Naive thymus-derived CD8-positive, alpha-beta T cell (primary cell): ENCODE data around the gene TSPAN18. TPM values are rescaled to one million over a fixed set of nuclear protein-coding genes. Genes with fewer than 3 reads are reported as not detected.

Experiments
- ATAC-seq, 2 donors: fragments of 150-1000 bp; cut with Tn5 transposase in 1 of 2; sonication (Bioruptor Pico), chemical (Tn5 transposase) in 1 of 2; 1 replicate in 1 of 2; 2 replicates in 1 of 2; pipeline ENCODE4 v1.10.0; 2021; ENCODE audit warnings: mild to moderate bottlenecking in 2 of 2, moderate library complexity in 2 of 2
- POLR2A ChIA-PET: fragments of 350-600 bp; sonication (Branson Sonifier 250); formaldehyde crosslinking; loops from one replicate; lab custom pipeline; 2021; ENCODE audit warnings: antibody characterized with exemption; lab: Charles Lee
- DNase-seq, 10 donors: peaks; one replicate each; pipeline versions ENCODE4 v3.0.0 to v3.0.0-alpha.2; 2020 to 2022
- H3K27ac Mint-ChIP-seq, 10 donors: one replicate each; pipeline ENCODE4 v1.8.0; 2020 to 2022; ENCODE audit warnings: mild to moderate bottlenecking in 10 of 10, mixed read lengths in 10 of 10, moderate library complexity in 4 of 10, inconsistent platforms in 1 of 10
- H3K27me3 Mint-ChIP-seq, 5 donors: one replicate each; pipeline ENCODE4 v1.8.0; 2021 to 2022; ENCODE audit warnings: mixed read lengths in 5 of 5
- H3K36me3 Mint-ChIP-seq, 3 donors: one replicate each; pipeline ENCODE4 v1.8.0; 2020 to 2022; ENCODE audit warnings: mixed read lengths in 3 of 3, mild to moderate bottlenecking in 2 of 3, inconsistent platforms in 1 of 3
- H3K4me1 Mint-ChIP-seq, 4 donors: one replicate each; pipeline ENCODE4 v1.8.0; 2021 to 2022; ENCODE audit warnings: mixed read lengths in 4 of 4
- H3K4me3 Mint-ChIP-seq, 10 donors: one replicate each; pipeline ENCODE4 v1.8.0; 2020 to 2022; ENCODE audit warnings: mild to moderate bottlenecking in 10 of 10, mixed read lengths in 10 of 10, moderate library complexity in 6 of 10, inconsistent platforms in 1 of 10
- H3K9me3 Mint-ChIP-seq, 9 donors: one replicate each; pipeline ENCODE4 v1.8.0; 2020 to 2022; ENCODE audit warnings: mixed read lengths in 9 of 9, mild to moderate bottlenecking in 3 of 9, inconsistent platforms in 1 of 9, moderate library complexity in 1 of 9
- polyA plus RNA-seq, 3 donors: library from polyadenylated mRNA; unstranded; fragments of 300-500 nt; fragmentation: Illumina TruSeq; gene quantifications; one replicate each; pipeline ENCODE4 v1.2.3, GENCODE V29; 2021
- total RNA-seq, 8 experiments: library from RNA in 2 of 8; stranded (reverse) in 2 of 8; gene quantifications; one replicate each; pipeline ENCODE4 v1.2.3 and lab custom pipeline; 2021 to 2026

TSPAN18 gene
- total and polyA plus RNA-seq, 5 experiments from 2014 or later: 0.73 to 5.5 (median 1.5) TPM

- peak overlapping the region in 2 of 10 donors; percentile 5 to 43 for H3K27ac Mint-ChIP-seq
- H3K27me3 Mint-ChIP-seq: no peaks in the 10 kb centered on the region
- no peak overlapping the region for H3K4me3 Mint-ChIP-seq
- ATAC-seq (no peak), DNase-seq (no peak)
- POLR2A ChIA-PET: no interaction called here
- H3K4me1 Mint-ChIP-seq: peaks cover 0 to 7% (median 0%) of the 10 kb centered on the region in 4 donors
- H3K36me3 Mint-ChIP-seq: peaks cover 0 to 4% (median 0%) of the 10 kb centered on the region in 3 donors
- peaks cover 0 to 3% (median 0%) of the 10 kb centered on the region in 9 donors for H3K9me3 Mint-ChIP-seq
Observed at GRCh38 chr11:44817207-44817949, 90.6 kb downstream of the TSPAN18 start.

GRCh38 chr11:44818110-44818509 lies 91.3 kb downstream of the TSPAN18 start:
- H3K27me3 Mint-ChIP-seq: no peaks in the 10 kb centered on the region
- no peak for ATAC-seq
- POLR2A ChIA-PET: no interaction called here
- no peak overlapping the region for H3K4me3 Mint-ChIP-seq
- DNase-seq: no peak
- H3K27ac Mint-ChIP-seq: no peak overlapping the region
- H3K4me1 Mint-ChIP-seq: peaks cover 0 to 7% (median 0%) of the 10 kb centered on the region in 4 donors
- peaks cover 0 to 4% (median 0%) of the 10 kb centered on the region in 3 donors for H3K36me3 Mint-ChIP-seq
- peaks cover 0 to 3% (median 0%) of the 10 kb centered on the region in 9 donors for H3K9me3 Mint-ChIP-seq

GRCh38 chr11:44819346-44819745 lies 92.6 kb downstream of the TSPAN18 start:
- Mint-ChIP-seq H3K9me3 (peaks cover 0 to 3% (median 0%) of the 10 kb centered on the region in 9 donors), H3K4me1 (peaks cover 0 to 7% (median 0%) of the 10 kb centered on the region in 4 donors)
- no peak for DNase-seq

GRCh38 chr11:44822369-44822768 lies 95.6 kb downstream of the TSPAN18 start:
- no peaks in the 10 kb centered on the region for H3K27me3 Mint-ChIP-seq
- H3K27ac Mint-ChIP-seq: no peak overlapping the region
- ATAC-seq (no peak), DNase-seq (no peak)
- H3K36me3 Mint-ChIP-seq: no peaks in the 10 kb centered on the region
- H3K4me1 Mint-ChIP-seq: peaks cover 0 to 4% (median 0%) of the 10 kb centered on the region in 4 donors
- POLR2A ChIA-PET: no interaction called here
- H3K4me3 Mint-ChIP-seq: no peak overlapping the region
- H3K9me3 Mint-ChIP-seq: no peaks in the 10 kb centered on the region

More at GRCh38 chr11:44819346-44819745, 92.6 kb downstream of the TSPAN18 start:
- H3K27ac Mint-ChIP-seq: no peak overlapping the region
- H3K36me3 Mint-ChIP-seq: peaks cover 0 to 4% (median 0%) of the 10 kb centered on the region in 3 donors
- POLR2A ChIA-PET: no interaction called here
- no peaks in the 10 kb centered on the region for H3K27me3 Mint-ChIP-seq
- ATAC-seq: no peak
- no peak overlapping the region for H3K4me3 Mint-ChIP-seq

- no peaks in the 10 kb centered on the region for H3K9me3 Mint-ChIP-seq
- ATAC-seq: no peak
- POLR2A ChIA-PET: no interaction called here
Observed at GRCh38 chr11:44823006-44823405, 96.2 kb downstream of the TSPAN18 start.

GRCh38 chr11:44823868-44824267 lies 97.1 kb downstream of the TSPAN18 start:
- H3K27me3 Mint-ChIP-seq: no peaks in the 10 kb centered on the region
- H3K36me3 Mint-ChIP-seq: no peaks in the 10 kb centered on the region
- H3K9me3 Mint-ChIP-seq: no peaks in the 10 kb centered on the region
- no peak for DNase-seq
- no peak overlapping the region for H3K27ac Mint-ChIP-seq
- peaks cover 0 to 4% (median 0%) of the 10 kb centered on the region in 4 donors for H3K4me1 Mint-ChIP-seq
- H3K4me3 Mint-ChIP-seq: no peak overlapping the region
- no peak for ATAC-seq
- POLR2A ChIA-PET: no interaction called here

More at GRCh38 chr11:44823006-44823405, 96.2 kb downstream of the TSPAN18 start:
- Mint-ChIP-seq H3K27ac (no peak overlapping the region), H3K4me3 (no peak overlapping the region), H3K27me3 (no peaks in the 10 kb centered on the region), H3K4me1 (peaks cover 0 to 4% (median 0%) of the 10 kb centered on the region in 4 donors), H3K36me3 (no peaks in the 10 kb centered on the region)
- DNase-seq: no peak

GRCh38 chr11:44824300-44824704 lies 97.5 kb downstream of the TSPAN18 start:
- H3K27ac Mint-ChIP-seq: no peak overlapping the region
- ATAC-seq (no peak), DNase-seq (no peak)
- POLR2A ChIA-PET: no interaction called here
- no peaks in the 10 kb centered on the region for H3K36me3 Mint-ChIP-seq
- H3K4me1 Mint-ChIP-seq: peaks cover 0 to 4% (median 0%) of the 10 kb centered on the region in 4 donors
- H3K4me3 Mint-ChIP-seq: no peak overlapping the region
- H3K9me3 Mint-ChIP-seq: no peaks in the 10 kb centered on the region
- H3K27me3 Mint-ChIP-seq: no peaks in the 10 kb centered on the region

GRCh38 chr11:44825058-44825785 lies 98.5 kb downstream of the TSPAN18 start:
- no peak for DNase-seq
- Mint-ChIP-seq H3K27me3 (no peaks in the 10 kb centered on the region), H3K36me3 (no peaks in the 10 kb centered on the region), H3K9me3 (no peaks in the 10 kb centered on the region), H3K4me3 (no peak overlapping the region), H3K4me1 (peaks cover 0 to 7% (median 0%) of the 10 kb centered on the region in 4 donors), H3K27ac (no peak overlapping the region)
- ATAC-seq: no peak
- POLR2A ChIA-PET: no interaction called here

- ATAC-seq (no peak), DNase-seq (no peak)
- peaks cover 0 to 3% (median 0%) of the 10 kb centered on the region in 4 donors for H3K4me1 Mint-ChIP-seq
- POLR2A ChIA-PET: no interaction called here
- H3K9me3 Mint-ChIP-seq: no peaks in the 10 kb centered on the region
- H3K4me3 Mint-ChIP-seq: no peak overlapping the region
- H3K36me3 Mint-ChIP-seq: no peaks in the 10 kb centered on the region
- no peak overlapping the region for H3K27ac Mint-ChIP-seq
- H3K27me3 Mint-ChIP-seq: peaks cover 0 to 4% (median 0%) of the 10 kb centered on the region in 5 donors
Observed at GRCh38 chr11:44826922-44827643, 100.3 kb downstream of the TSPAN18 start.

GRCh38 chr11:44828296-44828695 lies 101.5 kb downstream of the TSPAN18 start:
- H3K4me3 Mint-ChIP-seq: no peak overlapping the region
- no peaks in the 10 kb centered on the region for H3K36me3 Mint-ChIP-seq
- H3K9me3 Mint-ChIP-seq: no peaks in the 10 kb centered on the region
- ATAC-seq: no peak
- H3K4me1 Mint-ChIP-seq: peaks cover 0 to 5% (median 0%) of the 10 kb centered on the region in 4 donors
- POLR2A ChIA-PET: interaction anchor here (1.2 kb wide), 1 partner anchor 10 kb away, joined by 3 read pairs; no protein-coding TSS in a partner anchor
- DNase-seq: no peak
- H3K27ac Mint-ChIP-seq: no peak overlapping the region
- peaks cover 0 to 6% (median 0%) of the 10 kb centered on the region in 5 donors for H3K27me3 Mint-ChIP-seq

GRCh38 chr11:44829838-44830237 lies 103.1 kb downstream of the TSPAN18 start:
- POLR2A ChIA-PET: no interaction called here
- Mint-ChIP-seq H3K4me3 (no peak overlapping the region), H3K27me3 (peaks cover 0 to 9% (median 1%) of the 10 kb centered on the region in 5 donors), H3K36me3 (no peaks in the 10 kb centered on the region), H3K4me1 (peaks cover 0 to 5% (median 0%) of the 10 kb centered on the region in 4 donors), H3K27ac (peak overlapping the region in 1 of 10 donors; percentile 11), H3K9me3 (no peaks in the 10 kb centered on the region)
- ATAC-seq (no peak), DNase-seq (no peak)

GRCh38 chr11:44831605-44832394 lies 105.0 kb downstream of the TSPAN18 start:
- ATAC-seq (no peak), DNase-seq (no peak)
- peaks cover 0 to 5% (median 0%) of the 10 kb centered on the region in 4 donors for H3K4me1 Mint-ChIP-seq
- H3K9me3 Mint-ChIP-seq: peaks cover 0 to 2% (median 0%) of the 10 kb centered on the region in 9 donors
- peak overlapping the region in 1 of 10 donors; percentile 7 for H3K27ac Mint-ChIP-seq
- H3K27me3 Mint-ChIP-seq: peaks cover 0 to 9% (median 1%) of the 10 kb centered on the region in 5 donors
- no peak overlapping the region for H3K4me3 Mint-ChIP-seq
- POLR2A ChIA-PET: interaction anchor here (0.9 kb wide), 1 partner anchor 260 kb away, joined by 3 read pairs; no protein-coding TSS in a partner anchor
- H3K36me3 Mint-ChIP-seq: no peaks in the 10 kb centered on the region
